Heart right ventricle (tissue), 16 donors: ENCODE results near the gene BACE1. TPM values are rescaled to one million over a fixed set of nuclear protein-coding genes. Genes with fewer than 3 reads are reported as not detected.

Experiments
- ATAC-seq, 8 donors: fragments of 200-7000 bp; cut with Tn5 transposase; one replicate each; pipeline ENCODE4 v1.9.1; 2020; ENCODE audit warnings: mild to moderate bottlenecking in 8 of 8, moderate library complexity in 8 of 8, moderate number of reproducible peaks in 1 of 8
- DNase-seq, 2 donors: peaks; one replicate each; pipeline ENCODE4 v3.0.0-alpha.2; 2020
- H3K27ac ChIP-seq, 10 donors: fragments of 200-600 bp; sonication (generic) in 2 of 10; one replicate each; pipeline versions ENCODE4 v1.5.0 to v1.8.0; 2020 to 2022; ENCODE audit warnings: mild to moderate bottlenecking in 3 of 10
- H3K27me3 ChIP-seq, 7 donors: fragments of 200-600 bp; one replicate each; pipeline ENCODE4 v1.8.0; 2021 to 2022; ENCODE audit warnings: mild to moderate bottlenecking in 2 of 7
- H3K36me3 ChIP-seq, 9 donors: fragments of 200-600 bp; sonication (generic) in 1 of 9; one replicate each; pipeline versions ENCODE4 v1.5.0 to v1.8.0; 2020 to 2022; ENCODE audit warnings: mild to moderate bottlenecking in 2 of 9
- H3K4me1 ChIP-seq, 9 donors: fragments of 200-600 bp; sonication (generic) in 1 of 9; one replicate each; pipeline versions ENCODE4 v1.5.0 to v1.8.0; 2020 to 2022; ENCODE audit warnings: mild to moderate bottlenecking in 4 of 9
- H3K4me3 ChIP-seq, 10 donors: fragments of 200-600 bp; sonication (generic) in 2 of 10; one replicate each; pipeline versions ENCODE4 v1.5.0 to v1.8.0; 2020 to 2022; ENCODE audit warnings: mild to moderate bottlenecking in 7 of 10, moderate library complexity in 2 of 10
- H3K9me3 ChIP-seq, 11 donors: fragments of 200-600 bp in 10 of 11; sonication (generic) in 2 of 11; one replicate each; pipeline versions ENCODE4 v1.5.0 to v1.8.0; 2013 to 2022; ENCODE audit warnings: mild to moderate bottlenecking in 2 of 11, control low read depth in 1 of 11, moderate library complexity in 1 of 11
- CTCF ChIP-seq, 9 donors: fragments of 200-600 bp; sonication (generic) in 2 of 9; IDR thresholded peaks; one replicate each; pipeline versions ENCODE4 v1.5.0 to v1.8.0; 2021 to 2022; ENCODE audit warnings: antibody characterized with exemption in 9 of 9, mild to moderate bottlenecking in 5 of 9, moderate library complexity in 1 of 9
- WGBS, 2 donors: extraction: QIAGEN DNeasy Blood & Tissue Kit; methylation state at CpG; one replicate each; pipeline ENCODE4 v1.1.7; 2013; ENCODE audit warnings: inconsistent platforms in 1 of 2; 5-methylcytosine and 5-hydroxymethylcytosine counted together
- intact Hi-C, 10 donors: fragments of 100-400 bp; cut with DNase I; formaldehyde crosslinking; loops; one replicate each; pipeline versions ENCODE4 v1.11.1 to v1.14.2; 2022
- polyA plus RNA-seq, 2 donors: library from polyadenylated mRNA; stranded (reverse); fragments of 200-250 nt; gene quantifications; one replicate each; pipeline ENCODE4 v1.2.3, GENCODE V29; 2013
- total RNA-seq, 10 donors: library from RNA; stranded (reverse); fragmentation: NEBNext Ultra II Directional in 3 of 10; extraction: Animal tissue kit (Norgen Biotek cat#: 25700) in 3 of 10; gene quantifications; one replicate each; pipeline versions ENCODE4 v1.2.1 to v1.2.4, GENCODE V29; 2021 to 2023
- donor health status: Arrhythmogenic right ventricular cardiomyopathy.
- donor health status: ischemic (EF 13 %, LVEDD 7.1; RV severe dilation, severe dysfunction).
- donor health status: healthy with polysubstance abuse.
- donor health status: DM: no; HTN: yes; CAD: no.
- donor health status: DM: no; HTN: no; CAD: no.
- donor health status: ischemic (EF 25% LVEDD 6.9; RV normal size, moderate dysfunction).
- donor health status: ischemic (EF 25% LVEDD 5.7; RV mildly dilated, moderate dysfunction).
- donor health status: healthy.
- donor health status: DM: yes; HTN: yes; CAD: no.
- donor health status: Ischemic cardiomyopathy.
- donor health status: ischemic (EF 35%, LVEDD 5.7; RV mildly dilated, moderate dysfunction).
- donor health status: nonischemic (EF 11% LVEDD 7.7; RV severe dilation, severe dysfunction).
- donor health status: DM: yes; HTN: yes; CAD: no.
- donor health status: PGD.
- donor health status: ischemic (EF 29% LVEDD 5.4; RV normal size, mild dysfunction).
- donor health status: nonischemic (EF 23%, LVEDD 6.1; RV moderate dilation, normal function).

BACE1 gene
- total and polyA plus RNA-seq, 12 donors: 4.6 to 18.7 (median 14.6) TPM

GRCh38 chr11:117286588-117286987 is 29.5 kb downstream of the BACE1 start:
- Histone ChIP-seq H3K27me3 (no peaks in the 10 kb centered on the region), H3K27ac (no peak overlapping the region), H3K36me3 (peaks cover 0 to 100% (median 49%) of the 10 kb centered on the region in 9 donors), H3K9me3 (no peaks in the 10 kb centered on the region), H3K4me3 (no peak overlapping the region), H3K4me1 (no peaks in the 10 kb centered on the region)
- ATAC-seq (no peak), DNase-seq (no peak)
- WGBS, 2 donors: 74 to 82% methylated on average over 2 of the region's 2 CpGs
- intact Hi-C loops: no loop called here
- no peak for TF ChIP-seq CTCF (IDR thresholded peaks at IDR 0.05)

- WGBS, 2 donors: 84 to 86% methylated on average over 2 of the region's 2 CpGs
- H3K36me3 ChIP-seq: peaks cover 0 to 98% (median 40%) of the 10 kb centered on the region in 9 donors
- intact Hi-C loops: no loop called here
Observed at GRCh38 chr11:117284053-117284452, 32.0 kb downstream of the BACE1 start.

GRCh38 chr11:117282956-117283355 is 33.1 kb downstream of the BACE1 start:
- ATAC-seq: no peak
- Histone ChIP-seq H3K27me3 (no peaks in the 10 kb centered on the region), H3K4me3 (no peak overlapping the region), H3K9me3 (no peaks in the 10 kb centered on the region), H3K36me3 (peaks cover 0 to 90% (median 33%) of the 10 kb centered on the region in 9 donors), H3K27ac (no peak overlapping the region), H3K4me1 (peaks cover 0 to 7% (median 0%) of the 10 kb centered on the region in 9 donors)
- intact Hi-C loops: no loop called here
- no peak for DNase-seq
- 93 to 96% methylated on average over 3 of the region's 3 CpGs for WGBS, 2 donors
- TF ChIP-seq CTCF (IDR thresholded peaks at IDR 0.05): no peak

More at GRCh38 chr11:117284053-117284452, 32.0 kb downstream of the BACE1 start:
- H3K4me1 ChIP-seq: peaks cover 0 to 7% (median 0%) of the 10 kb centered on the region in 9 donors
- no peak overlapping the region for H3K27ac ChIP-seq
- no peaks in the 10 kb centered on the region for H3K9me3 ChIP-seq
- no peak overlapping the region for H3K4me3 ChIP-seq
- no peak for TF ChIP-seq CTCF (IDR thresholded peaks at IDR 0.05)
- no peak for DNase-seq
- no peak for ATAC-seq
- H3K27me3 ChIP-seq: no peaks in the 10 kb centered on the region

GRCh38 chr11:117281869-117282268 is 34.2 kb downstream of the BACE1 start:
- peak in 1 of 8 donors; percentile 50 for ATAC-seq
- intact Hi-C loops: no loop called here

More at GRCh38 chr11:117281869-117282268, 34.2 kb downstream of the BACE1 start:
- no peak overlapping the region for H3K4me3 ChIP-seq
- H3K27ac ChIP-seq: peak overlapping the region in 1 of 10 donors; percentile 34
- no peaks in the 10 kb centered on the region for H3K9me3 ChIP-seq
- TF ChIP-seq CTCF (IDR thresholded peaks at IDR 0.05): no peak
- peaks cover 0 to 7% (median 0%) of the 10 kb centered on the region in 9 donors for H3K4me1 ChIP-seq
- DNase-seq: no peak
- peaks cover 0 to 79% (median 33%) of the 10 kb centered on the region in 9 donors for H3K36me3 ChIP-seq
- H3K27me3 ChIP-seq: no peaks in the 10 kb centered on the region
- WGBS, 2 donors: 95 to 96% methylated on average over 7 of the region's 7 CpGs
